ENCODE results near the gene TMEM229A. TPM values are rescaled to one million over a fixed set of nuclear protein-coding genes. Genes with fewer than 3 reads are reported as not detected.
A peak's percentile ranks its signal among the peaks of the same experiment; 100 is the strongest.

TMEM229A gene
- total RNA-seq, 1 donor = not detected

GRCh38 chr7:123987445-123987844 lies 45.4 kb downstream of the TMEM229A start:
- Histone ChIP-seq H3K79me2 (ENCODE audit: insufficient read depth, low read length) (no peaks in the 10 kb centered on the region), H3K4me3 (ENCODE audit: insufficient read depth, low read length) (no peak overlapping the region), H3K4me2 (ENCODE audit: insufficient read depth, low read length) (no peak overlapping the region), H3K9me3 (ENCODE audit: low read depth, low read length) (no peaks in the 10 kb centered on the region), H3K27ac (ENCODE audit: low read depth, low read length) (no peak overlapping the region), H2AFZ (ENCODE audit: low read length) (no peak overlapping the region), H3K27me3 (ENCODE audit: insufficient read depth, low read length) (no peaks in the 10 kb centered on the region), H3K4me1 (ENCODE audit: insufficient read depth, low read length) (no peaks in the 10 kb centered on the region), H4K20me1 (ENCODE audit: insufficient read depth, low read length) (no peaks in the 10 kb centered on the region), H3K36me3 (ENCODE audit: insufficient read depth, low read length) (no peaks in the 10 kb centered on the region)
- DNase-seq (ENCODE audit: insufficient read length, low spot score, missing footprints) = peak; percentile 18
- no peak for TF ChIP-seq CTCF (IDR thresholded peaks at IDR 0.05; ENCODE audit: extremely low read depth, low read depth, low read length)

Other genes starting within 250 kb of the TMEM229A start
- not detected in 2 replicates for gene HYAL4, start 187.9 kb downstream of the TMEM229A start, total RNA-seq
- not detected in 2 replicates for gene SPAM1, start 107.8 kb downstream of the TMEM229A start, total RNA-seq